GM19372 (cell line): ENCODE measurements around the gene RPL39L.
"Not testable (repeated sequence)": the region's sequence is repeated elsewhere in the genome, so short reads cannot be mapped to it uniquely, and the experiment has no call there.

Experiments used
- ATAC-seq: cut with Tn5 transposase; IDR thresholded peaks from one replicate; pipeline ENCODE4 v1.9.1; 2021; ENCODE audit warnings: mild to moderate bottlenecking, low read depth, moderate library complexity; ENCODE audit not compliant: unreplicated experiment

Gene RPL39L

GRCh38 chr3:187139126-187139894, at the start of gene RPL39L:
RPL39L (minus strand) TSS chr3:187139496; CDS start chr3:187121300, 18,196 bp downstream.
- peak; percentile 95 for ATAC-seq

GRCh38 chr3:187188931-187189330, 49.6 kb upstream of the RPL39L start:
- no peak for ATAC-seq

GRCh38 chr3:187186801-187187421, 47.6 kb upstream of the RPL39L start:
- ATAC-seq = no peak

- no peak for ATAC-seq
These were observed 47.1 kb upstream of the RPL39L start for GRCh38 chr3:187186375-187186774.

GRCh38 chr3:187185759-187186158, 46.5 kb upstream of the RPL39L start:
- ATAC-seq = no peak

GRCh38 chr3:187183903-187184302, 44.6 kb upstream of the RPL39L start:
- no peak for ATAC-seq

GRCh38 chr3:187183210-187183862, 44.0 kb upstream of the RPL39L start:
- no peak for ATAC-seq

GRCh38 chr3:187181454-187182170, 42.3 kb upstream of the RPL39L start:
- ATAC-seq = no peak

- ATAC-seq = no peak
These were observed 33.6 kb upstream of the RPL39L start for GRCh38 chr3:187172929-187173328.

- ATAC-seq = not testable (repeated sequence)
These were observed 31.6 kb upstream of the RPL39L start for GRCh38 chr3:187170911-187171310.

GRCh38 chr3:187169231-187169960, 30.1 kb upstream of the RPL39L start:
- ATAC-seq = no peak

- ATAC-seq = no peak
These were observed 28.5 kb upstream of the RPL39L start for GRCh38 chr3:187167777-187168176.

- ATAC-seq = no peak
These were observed 27.5 kb upstream of the RPL39L start for GRCh38 chr3:187166750-187167149.

GRCh38 chr3:187165144-187165543, 25.8 kb upstream of the RPL39L start:
- no peak for ATAC-seq

- no peak for ATAC-seq
These were observed 23.1 kb upstream of the RPL39L start for GRCh38 chr3:187162265-187162953.

- no peak for ATAC-seq
These were observed 22.3 kb upstream of the RPL39L start for GRCh38 chr3:187161556-187161955.

GRCh38 chr3:187150599-187150998, 11.3 kb upstream of the RPL39L start:
- no peak for ATAC-seq

GRCh38 chr3:187150186-187150585, 10.9 kb upstream of the RPL39L start:
- ATAC-seq = no peak

- no peak for ATAC-seq
These were observed 7.1 kb upstream of the RPL39L start for GRCh38 chr3:187146389-187146788.
